ENCODE results near the gene MAGI2.
"Not testable (repeated sequence)": the region's sequence is repeated elsewhere in the genome, so short reads cannot be mapped to it uniquely, and the experiment has no call there.

The MAGI2 gene

DNA sequence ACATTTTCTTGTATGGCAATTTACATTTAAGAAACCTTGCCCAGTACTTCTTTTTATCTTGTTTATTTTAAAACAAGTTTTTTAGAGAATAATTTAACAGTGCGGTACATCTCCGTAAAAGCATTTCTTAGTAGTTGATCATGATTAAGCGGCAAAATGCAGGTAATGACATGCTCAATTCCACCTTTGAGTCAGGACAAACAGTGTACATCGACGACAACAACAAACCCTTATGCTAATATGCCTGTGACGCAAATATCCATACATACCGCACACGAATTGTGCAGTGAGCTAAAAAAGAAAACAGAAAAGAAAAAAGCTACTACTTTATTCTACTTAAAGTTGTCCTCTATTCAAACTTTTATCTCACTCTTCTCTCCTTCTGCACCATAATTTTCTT is 1.9 kb downstream of the MAGI2 start:
- no peak for DNase-seq (ENCODE audit: low read depth)

GRCh38 chr7:79442766-79443165 is 10.7 kb downstream of the MAGI2 start:
- not testable (repeated sequence) for DNase-seq (ENCODE audit: low read depth)

DNA sequence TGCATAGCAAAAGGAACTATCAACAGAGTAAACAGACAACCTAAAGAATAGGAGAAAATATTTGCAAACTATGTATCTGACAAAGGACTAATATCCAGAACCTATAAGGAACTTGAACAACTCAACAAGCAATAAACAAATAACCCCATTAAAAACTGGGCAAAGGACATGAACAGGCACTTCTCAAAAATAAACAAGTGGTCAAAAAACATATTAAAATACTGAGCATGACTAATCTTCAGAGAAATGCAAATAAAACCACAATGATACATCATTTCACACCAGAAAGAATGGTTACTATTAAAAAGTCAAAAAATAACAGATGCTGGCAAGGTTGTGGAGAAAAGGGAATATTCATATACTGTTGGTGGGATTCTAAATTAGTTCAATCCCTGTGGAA is 17.1 kb downstream of the MAGI2 start:
- DNase-seq (ENCODE audit: low read depth) = no peak

GRCh38 chr7:79434867-79435266 is 18.6 kb downstream of the MAGI2 start:
- no peak for DNase-seq (ENCODE audit: low read depth)

DNA sequence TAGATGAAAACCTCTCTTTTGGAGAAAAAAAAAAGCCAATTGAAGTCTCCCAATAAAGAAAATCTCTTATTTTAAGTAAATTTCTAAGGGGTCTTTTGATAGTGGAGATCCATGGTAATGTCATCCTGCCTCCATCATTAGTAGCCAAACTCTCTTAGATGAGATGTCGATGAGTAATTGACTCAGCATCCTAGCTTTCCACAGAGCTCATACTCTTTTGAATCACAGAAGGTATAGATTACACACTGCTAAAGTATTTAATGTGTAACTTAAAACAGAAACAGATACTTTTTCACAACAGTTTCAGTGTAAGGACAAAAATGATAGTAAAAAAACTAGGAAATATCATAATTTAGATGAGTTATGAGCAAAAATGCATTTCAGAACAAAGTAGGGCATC is 19.4 kb downstream of the MAGI2 start:
- no peak for DNase-seq (ENCODE audit: low read depth)

GRCh38 chr7:79430391-79430790 is 23.1 kb downstream of the MAGI2 start:
- no peak for DNase-seq (ENCODE audit: low read depth)

- no peak for DNase-seq (ENCODE audit: low read depth)
Measured at GRCh38 chr7:79425665-79426064, 27.8 kb downstream of the MAGI2 start.

DNA sequence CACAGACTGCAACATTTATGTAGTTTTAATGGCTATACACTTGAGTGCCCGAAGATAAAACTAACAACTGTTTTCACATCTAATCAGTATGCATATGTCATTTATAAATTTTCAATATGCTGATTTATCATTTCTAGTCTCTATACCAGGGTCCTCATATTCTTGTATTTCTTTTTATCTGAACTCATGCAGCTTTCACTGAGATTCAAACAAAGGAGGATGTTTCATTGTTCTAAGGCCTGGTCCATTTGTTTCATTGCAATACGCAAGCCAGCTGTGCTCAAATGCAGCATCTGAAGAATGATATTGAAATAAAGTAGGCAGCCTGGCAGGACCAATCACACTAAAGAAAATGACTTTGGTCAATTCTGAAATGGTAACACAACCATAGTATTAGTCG is 31.7 kb downstream of the MAGI2 start:
- DNase-seq (ENCODE audit: low read depth) = no peak

DNA sequence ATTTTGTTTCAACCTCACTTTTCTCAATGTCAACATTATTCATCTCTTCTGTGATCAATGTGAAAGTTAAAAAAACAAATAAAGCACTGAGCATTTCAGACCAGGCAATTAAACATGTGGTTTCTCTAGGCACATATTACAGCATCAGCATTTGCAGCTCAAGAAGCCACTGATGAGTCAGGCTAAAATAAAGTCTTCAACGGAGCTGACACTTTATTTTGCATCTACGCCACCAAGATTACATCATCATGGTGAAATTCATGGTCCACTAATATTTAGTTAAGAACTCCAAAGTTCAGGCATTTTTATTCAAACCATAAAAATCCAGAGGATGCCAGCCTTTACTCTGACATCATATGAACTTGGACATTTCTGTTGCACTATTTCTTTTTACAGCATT is 33.0 kb downstream of the MAGI2 start:
- no peak for DNase-seq (ENCODE audit: low read depth)

DNA sequence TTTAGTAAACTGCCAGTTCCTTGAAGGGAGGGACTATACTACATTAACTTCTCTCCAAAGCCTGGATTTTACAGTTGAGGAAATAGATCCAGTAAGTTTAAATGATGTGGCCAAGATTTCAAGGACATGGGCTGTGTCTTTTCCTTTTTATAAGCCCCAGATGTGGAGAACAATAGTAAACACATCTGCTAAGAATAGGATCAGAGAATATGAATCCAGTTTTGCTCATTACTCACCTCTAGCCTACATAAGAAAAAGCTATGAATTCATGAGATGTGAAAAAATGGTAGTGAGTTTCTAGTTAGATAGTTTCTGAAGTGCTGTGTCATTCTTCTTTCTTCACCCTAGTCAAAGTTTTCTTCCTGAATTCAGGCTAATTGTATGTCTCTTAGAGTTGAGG is 38.6 kb downstream of the MAGI2 start:
- no peak for DNase-seq (ENCODE audit: low read depth)

DNA sequence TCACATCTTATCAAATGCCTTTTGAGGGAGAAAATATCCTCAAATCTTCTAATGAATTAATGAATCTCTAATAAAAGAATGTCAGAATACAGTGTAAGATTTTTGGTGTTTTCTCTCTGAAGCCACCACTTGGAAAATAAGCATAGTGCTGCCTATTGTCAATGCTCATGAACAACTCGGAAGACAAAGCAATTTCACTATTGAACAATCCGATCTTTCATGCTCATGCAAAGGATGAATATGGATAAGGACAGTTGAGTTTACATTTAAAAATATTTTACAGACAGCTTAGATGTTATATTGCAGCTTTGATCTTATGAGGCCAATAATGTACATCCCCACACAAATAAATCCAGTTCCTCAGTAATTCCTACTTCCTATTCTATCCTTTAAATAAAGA is 40.6 kb downstream of the MAGI2 start:
- no peak for DNase-seq (ENCODE audit: low read depth)

- DNase-seq (ENCODE audit: low read depth) = no peak
Measured at GRCh38 chr7:79412438-79412837, 41.0 kb downstream of the MAGI2 start.

- DNase-seq (ENCODE audit: low read depth) = no peak
Measured at GRCh38 chr7:79410345-79410744, 43.1 kb downstream of the MAGI2 start.

GRCh38 chr7:79407351-79407750 is 46.1 kb downstream of the MAGI2 start:
- no peak for DNase-seq (ENCODE audit: low read depth)

DNA sequence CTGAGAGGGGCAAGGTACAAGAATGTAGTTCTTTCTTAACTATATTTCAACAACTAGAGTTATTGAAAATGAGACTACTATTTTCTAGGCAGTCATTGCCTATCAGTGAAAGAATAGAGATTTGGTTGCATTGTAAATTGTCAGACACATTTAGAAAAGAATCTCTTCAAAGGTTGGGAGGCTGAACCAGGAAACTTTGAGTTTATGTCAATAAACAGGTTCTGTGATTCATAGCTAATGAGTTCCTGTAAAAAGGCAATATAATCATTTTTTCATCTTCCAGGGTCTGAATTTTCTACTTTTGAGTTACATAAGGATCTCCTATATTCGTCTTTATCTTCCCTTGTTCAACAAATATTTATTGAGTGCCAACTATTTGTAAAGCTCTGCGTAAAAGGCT is 47.1 kb downstream of the MAGI2 start:
- DNase-seq (ENCODE audit: low read depth) = no peak

GRCh38 chr7:79405368-79405767 is 48.1 kb downstream of the MAGI2 start:
- no peak for DNase-seq (ENCODE audit: low read depth)

DNA sequence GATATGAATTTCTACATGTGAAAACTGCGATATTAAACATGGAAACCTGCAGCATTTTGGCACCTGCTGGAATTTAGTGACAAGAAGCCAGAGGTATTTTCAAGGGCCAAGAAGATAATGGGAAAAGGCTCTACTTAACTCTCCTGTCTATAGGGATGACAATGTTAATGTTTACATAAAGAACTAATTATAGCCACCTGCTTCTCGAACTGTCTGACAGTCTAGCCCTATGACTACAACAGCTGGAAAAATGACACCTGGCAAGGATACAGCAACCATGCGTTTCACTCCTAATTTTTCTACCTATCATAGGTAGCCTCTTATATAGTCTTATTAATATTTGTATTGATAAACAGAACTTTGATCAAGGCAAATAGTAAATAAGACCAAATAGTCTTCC is 49.6 kb downstream of the MAGI2 start:
- DNase-seq (ENCODE audit: low read depth) = no peak

GRCh38 chr7:79403451-79403850 is 50.0 kb downstream of the MAGI2 start:
- DNase-seq (ENCODE audit: low read depth) = no peak

GRCh38 chr7:79401254-79401653 is 52.2 kb downstream of the MAGI2 start:
- DNase-seq (ENCODE audit: low read depth) = no peak

DNA sequence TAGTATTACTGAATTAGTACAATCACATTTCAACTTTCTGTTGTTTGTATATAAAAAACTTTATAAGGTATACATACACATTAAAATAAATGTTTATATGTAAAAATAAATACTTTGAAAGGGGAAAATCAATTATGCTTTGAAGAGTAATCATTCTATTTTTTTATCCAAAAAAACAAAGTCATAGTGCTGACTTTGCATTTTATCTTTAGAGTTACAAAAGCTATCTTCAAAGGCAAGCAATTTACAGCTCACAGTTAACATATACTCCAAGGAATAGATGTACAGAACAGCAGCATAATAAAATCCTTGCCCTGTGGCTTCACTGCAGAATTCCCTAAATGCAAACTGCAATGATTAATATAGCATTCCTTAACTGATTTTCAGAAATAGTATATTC is 53.2 kb downstream of the MAGI2 start:
- no peak for DNase-seq (ENCODE audit: low read depth)

DNA sequence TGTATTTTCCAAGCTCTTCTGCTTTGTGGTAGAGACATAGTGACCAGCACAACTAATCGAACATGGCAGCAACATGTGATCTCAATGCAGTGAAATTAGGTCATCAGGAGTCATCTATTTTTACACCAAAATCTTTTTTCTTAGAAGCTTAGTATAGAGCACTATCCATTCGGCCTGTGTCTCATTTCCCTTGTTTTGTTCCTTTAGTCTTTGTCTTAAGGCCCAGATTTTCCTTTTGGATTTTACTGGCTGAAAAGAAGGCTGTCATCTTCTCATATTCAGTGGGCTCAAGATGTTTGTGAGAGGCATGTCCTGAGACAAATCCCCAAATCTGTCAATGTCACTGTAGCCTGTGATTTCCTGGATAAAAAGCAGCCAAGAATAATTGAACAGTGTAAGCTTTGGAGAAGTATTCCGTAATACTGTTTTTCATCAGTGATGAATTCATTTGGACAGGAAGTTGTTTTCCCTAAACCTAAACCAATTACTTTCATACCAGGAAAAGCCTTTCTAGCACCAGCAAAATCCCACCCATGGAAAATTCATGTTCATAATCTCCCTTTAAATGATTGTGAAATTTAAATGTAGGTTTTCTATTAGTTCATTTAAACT is 55.2 kb downstream of the MAGI2 start:
- DNase-seq (ENCODE audit: low read depth) = no peak

DNA sequence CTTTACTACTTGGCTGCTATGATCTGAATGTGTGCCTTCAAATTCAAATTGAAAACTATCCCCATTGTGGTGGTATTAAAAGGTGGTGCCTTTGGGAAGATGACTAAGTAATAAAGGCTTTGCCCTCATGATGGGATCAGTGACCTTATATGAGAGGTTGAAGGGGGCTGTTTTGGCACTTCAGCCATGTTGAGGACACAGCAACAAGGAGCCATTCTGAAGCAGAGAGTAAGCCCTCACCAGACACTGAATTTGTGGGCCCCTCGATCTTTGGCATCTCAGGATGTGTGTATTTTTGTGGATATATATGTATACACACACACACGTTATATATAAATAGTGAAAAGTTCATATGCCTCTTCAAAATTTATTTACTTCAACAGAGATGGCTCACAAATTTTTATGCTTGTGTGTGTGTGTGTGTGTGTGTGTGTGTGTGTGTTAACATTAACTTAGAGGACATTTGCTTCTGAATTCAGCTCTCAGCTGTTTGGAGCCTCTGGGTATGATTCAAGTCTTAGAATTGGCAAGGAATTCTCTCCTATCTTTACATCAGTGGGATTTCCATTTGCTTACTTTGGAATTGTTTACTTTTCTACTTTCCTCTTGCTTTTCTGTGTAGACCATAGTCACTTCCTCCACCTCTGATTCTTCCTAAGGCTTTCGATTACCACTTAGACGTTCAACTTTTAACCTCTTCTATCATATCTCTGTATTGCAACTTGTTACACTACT is 66.6 kb downstream of the MAGI2 start:
- no peak for DNase-seq (ENCODE audit: low read depth)

DNA sequence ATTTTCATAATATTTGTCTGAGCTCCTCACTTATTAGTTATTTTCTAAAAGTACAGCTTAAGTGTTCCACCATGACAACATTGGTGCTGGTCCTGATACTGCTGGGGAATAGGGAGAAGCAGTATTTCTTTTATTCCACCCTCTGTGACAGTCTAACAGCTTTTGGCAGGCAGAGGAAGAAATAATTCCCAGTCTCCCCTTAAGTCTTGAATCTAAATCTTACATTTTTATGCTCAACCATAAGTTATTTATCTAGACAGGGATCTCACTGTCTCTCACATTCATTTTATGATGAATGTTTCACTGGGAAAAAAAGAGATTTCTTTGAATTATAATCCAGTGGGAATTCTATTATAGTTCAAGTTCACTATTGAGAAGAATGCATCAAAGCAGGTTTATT is 71.5 kb downstream of the MAGI2 start:
- no peak for DNase-seq (ENCODE audit: low read depth)

DNA sequence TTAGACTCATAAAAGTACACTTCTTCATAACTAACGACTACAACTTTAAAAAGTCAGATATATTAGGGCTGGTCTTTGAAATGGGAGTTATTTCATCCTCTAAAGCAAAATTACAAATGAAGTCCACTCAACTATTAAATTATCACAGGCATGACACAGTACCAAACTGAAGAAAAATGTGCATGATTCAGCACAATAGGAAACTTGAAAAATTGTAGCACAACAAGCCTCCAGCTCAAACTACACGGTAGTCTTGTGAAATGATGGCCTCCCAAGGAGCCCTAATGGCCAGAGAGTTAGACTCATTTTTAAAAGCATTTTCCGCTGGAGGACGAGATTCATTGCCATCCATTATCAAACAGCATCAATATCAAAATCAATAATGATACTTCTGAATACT is 76.4 kb downstream of the MAGI2 start:
- DNase-seq (ENCODE audit: low read depth) = no peak

Data from activated gamma-delta T cell treated with anti-CD3 and anti-CD28 coated beads, Interleukin-2, amount 50 U/mL, for 16 hours (primary cell).